Kidney epithelial cell (primary cell): ENCODE results near the gene LDLRAD4. TPM values are rescaled to one million over a fixed set of nuclear protein-coding genes. Genes with fewer than 3 reads are reported as not detected.

Experiments used
- DNase-seq: peaks from one replicate; pipeline ENCODE4 v3.0.0-alpha.2; 2010; ENCODE audit warnings: low read depth
- H3K27me3 ChIP-seq: 2 replicates; pipeline ENCODE4 v1.6.0; 2011; ENCODE audit warnings: low read length; ENCODE audit not compliant: control insufficient read depth, insufficient read depth
- H3K36me3 ChIP-seq: 2 replicates; pipeline ENCODE4 v1.5.1; 2011; ENCODE audit warnings: low read length; ENCODE audit not compliant: control insufficient read depth, insufficient read depth
- H3K4me3 ChIP-seq: 2 replicates; pipeline ENCODE4 v1.5.1; 2011; ENCODE audit warnings: low read depth, mild to moderate bottlenecking, control low read depth, low read length
- CTCF ChIP-seq: IDR thresholded peaks from 2 replicates; pipeline ENCODE4 v1.5.1; 2011; ENCODE audit warnings: mild to moderate bottlenecking, moderate library complexity, low read length, control low read depth, inconsistent platforms; ENCODE audit not compliant: insufficient read depth, poor library complexity, severe bottlenecking
- total RNA-seq: library from RNA; depleted of rRNA; stranded (reverse); fragments of >200 nt; gene quantifications from 2 replicates; pipeline ENCODE4 v1.2.3, GENCODE V29; 2015

The LDLRAD4 gene
- total RNA-seq, 1 donor from 2014 or later, result 5.8 TPM

GRCh38 chr18:13501891-13502290 is 283.3 kb downstream of the LDLRAD4 start:
- Histone ChIP-seq H3K4me3 (no peak overlapping the region), H3K27me3 (no peaks in the 10 kb centered on the region)
- DNase-seq, result peak; percentile 10

GRCh38 chr18:13502585-13502984 is 284.0 kb downstream of the LDLRAD4 start:
- Histone ChIP-seq H3K27me3 (no peaks in the 10 kb centered on the region), H3K4me3 (no peak overlapping the region), H3K36me3 (no peaks in the 10 kb centered on the region)
- DNase-seq, result no peak
- TF ChIP-seq CTCF, result no peak

More at GRCh38 chr18:13501891-13502290, 283.3 kb downstream of the LDLRAD4 start:
- TF ChIP-seq CTCF, result no peak
- no peaks in the 10 kb centered on the region for H3K36me3 ChIP-seq

GRCh38 chr18:13503836-13504235 is 285.3 kb downstream of the LDLRAD4 start:
- H3K36me3 ChIP-seq, result no peaks in the 10 kb centered on the region
- DNase-seq, result no peak
- no peaks in the 10 kb centered on the region for H3K27me3 ChIP-seq
- TF ChIP-seq CTCF, result no peak
- no peak overlapping the region for H3K4me3 ChIP-seq

- Histone ChIP-seq H3K36me3 (no peaks in the 10 kb centered on the region), H3K27me3 (no peaks in the 10 kb centered on the region), H3K4me3 (no peak overlapping the region)
- no peak for TF ChIP-seq CTCF
- no peak for DNase-seq
These were observed 287.3 kb downstream of the LDLRAD4 start for GRCh38 chr18:13505780-13506345.

DNA sequence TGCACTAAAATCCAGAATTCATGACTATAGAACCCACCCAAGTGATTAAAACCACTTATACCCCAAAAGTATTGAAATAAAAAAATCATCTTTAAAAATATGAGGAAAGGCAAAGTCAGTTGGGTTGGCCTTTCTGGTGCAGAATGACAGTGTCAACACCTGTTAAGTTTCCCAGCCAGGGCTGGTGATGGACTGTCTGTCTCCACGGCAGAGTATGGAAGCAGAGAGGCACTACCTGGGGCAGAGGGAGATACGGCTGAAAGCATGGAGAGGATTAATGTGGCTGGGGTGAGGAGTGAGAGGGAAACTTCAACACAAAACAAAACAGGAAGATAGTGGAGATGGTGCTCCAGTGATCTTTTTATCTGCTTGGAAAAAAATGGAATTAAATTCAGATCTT is 292.0 kb downstream of the LDLRAD4 start:
- no peak for DNase-seq
- no peaks in the 10 kb centered on the region for H3K27me3 ChIP-seq

More for the DNA sequence above, 292.0 kb downstream of the LDLRAD4 start:
- Histone ChIP-seq H3K36me3 (no peaks in the 10 kb centered on the region), H3K4me3 (no peak overlapping the region)
- no peak for TF ChIP-seq CTCF
